HCT116 (cell line): ENCODE results near the gene ANKRD39. TPM values are rescaled to one million over a fixed set of nuclear protein-coding genes. Genes with fewer than 3 reads are reported as not detected.

Source experiments
- ATAC-seq: fragments of 200-7000 bp; cut with Tn5 transposase; 2 replicates; pipeline ENCODE4 v1.9.1; 2020; ENCODE audit warnings: mild to moderate bottlenecking, moderate library complexity
- BruUV-seq: library from RNA; stranded (reverse); fragments of 400-500 nt; replicated peaks from 2 replicates; lab custom pipeline; 2021; lab: Mats Ljungman, UMichigan
- CTCF ChIA-PET: fragments of 300-600 bp; sonication (Branson Sonifier 250); formaldehyde crosslinking; loops from one replicate; lab custom pipeline; 2021; ENCODE audit warnings: antibody characterized with exemption; lab: Charles Lee
- POLR2A ChIA-PET: fragments of 300-600, 350-600 bp; sonication (Branson Sonifier 250); formaldehyde crosslinking; loops from one replicate; lab custom pipeline; 2021; ENCODE audit warnings: antibody characterized with exemption; lab: Charles Lee
- RAD21 ChIA-PET, 2 experiments: fragments of 300-600 bp; sonication (Branson Sonifier 250); formaldehyde crosslinking; loops; one replicate each; lab custom pipeline; 2023; ENCODE audit warnings: low total read pairs in 2 of 2; ENCODE audit not compliant: uncharacterized antibody in 2 of 2, unreplicated experiment in 2 of 2, low non-redundant PET in 1 of 2; lab: Charles Lee
- DNase-seq: peaks from one replicate; pipeline ENCODE4 v3.0.0-alpha.2; 2010; ENCODE audit warnings: low read depth, low spot score
- H2AFZ ChIP-seq: fragments of 200-600 bp; shearing (Covaris generic), sonication (generic); 2 replicates; pipeline ENCODE4 v1.6.1; 2017; ENCODE audit warnings: low read depth, mixed run types, mixed read lengths, antibody characterized with exemption, low read length; ENCODE audit not compliant: poor library complexity, severe bottlenecking
- H3K27ac ChIP-seq: 2 replicates; pipeline ENCODE4 v1.5.1; 2012; ENCODE audit warnings: low read depth, low read length
- H3K27me3 ChIP-seq: fragments of 200-600 bp; sonication (generic); 2 replicates; pipeline ENCODE4 v1.6.1; 2016; ENCODE audit warnings: mixed run types, low read length, mixed read lengths; ENCODE audit not compliant: insufficient read depth
- H3K36me3 ChIP-seq, 2 experiments: fragments of 200-500 bp in 1 of 2; fragments of 200-600 bp in 1 of 2; sonication (Bioruptor generic) in 1 of 2; sonication (generic) in 1 of 2; 2 replicates each; pipeline versions ENCODE4 v1.5.1 to v1.6.1; 2014 to 2016; ENCODE audit warnings: low read length in 2 of 2, inconsistent platforms in 1 of 2, mixed read lengths in 1 of 2, mixed run types in 1 of 2; ENCODE audit not compliant: insufficient read depth in 2 of 2, control insufficient read depth in 1 of 2
- H3K4me1 ChIP-seq, 2 experiments: fragments of 200-600 bp in 1 of 2; sonication (generic) in 1 of 2; 2 replicates each; pipeline versions ENCODE4 v1.5.1 to v1.6.1; 2012 to 2017; ENCODE audit warnings: low read length in 2 of 2, inconsistent platforms in 1 of 2, mild to moderate bottlenecking in 1 of 2, mixed read lengths in 1 of 2, mixed run types in 1 of 2, moderate library complexity in 1 of 2; ENCODE audit not compliant: insufficient read depth in 2 of 2, control insufficient read depth in 1 of 2
- H3K4me2 ChIP-seq: fragments of 200-600 bp; sonication (generic); 2 replicates; pipeline ENCODE4 v1.6.1; 2017; ENCODE audit warnings: mixed run types, low read length, mixed read lengths
- H3K4me3 ChIP-seq, 2 experiments: fragments of 200-600 bp in 1 of 2; sonication (generic) in 1 of 2; replicated peaks in 1 of 2; 2 replicates each; pipeline ENCODE4 v1.5.1; 2011 to 2016; ENCODE audit warnings: low read length in 2 of 2, control low read depth in 1 of 2, low read depth in 1 of 2, mild to moderate bottlenecking in 1 of 2, mixed read lengths in 1 of 2, mixed run types in 1 of 2
- H3K79me2 ChIP-seq: fragments of 200-600 bp; sonication (generic); 2 replicates; pipeline ENCODE4 v1.6.1; 2017; ENCODE audit warnings: mild to moderate bottlenecking, mixed run types, low read length, moderate library complexity, mixed read lengths; ENCODE audit not compliant: insufficient read depth
- H3K9ac ChIP-seq: fragments of 200-600 bp; sonication (generic); 2 replicates; pipeline ENCODE4 v1.6.1; 2016; ENCODE audit warnings: low read length, mixed read lengths
- H3K9me2 ChIP-seq: fragments of 200-600 bp; sonication (generic), shearing (Covaris generic); 2 replicates; pipeline ENCODE4 v1.6.1; 2017; ENCODE audit warnings: mixed run types, mild to moderate bottlenecking, moderate library complexity; ENCODE audit not compliant: insufficient read depth
- H3K9me3 ChIP-seq, 2 experiments: fragments of 200-500 bp in 1 of 2; fragments of 200-600 bp in 1 of 2; sonication (Bioruptor generic) in 1 of 2; sonication (generic) in 1 of 2; 2 replicates each; pipeline ENCODE4 v1.6.1; 2014 to 2017; ENCODE audit warnings: low read length in 2 of 2, mixed read lengths in 2 of 2, inconsistent platforms in 1 of 2, low read depth in 1 of 2, mild to moderate bottlenecking in 1 of 2, mixed run types in 1 of 2, moderate library complexity in 1 of 2; ENCODE audit not compliant: control insufficient read depth in 1 of 2, insufficient read depth in 1 of 2
- H4K20me1 ChIP-seq: fragments of 200-600 bp; sonication (generic), shearing (Covaris generic); 2 replicates; pipeline ENCODE4 v1.6.1; 2017; ENCODE audit warnings: mixed run types, mild to moderate bottlenecking, moderate library complexity; ENCODE audit not compliant: insufficient read depth
- CBX3 ChIP-seq: IDR thresholded peaks from 2 replicates; pipeline ENCODE4 v1.6.1; 2012; ENCODE audit warnings: low read depth
- EZH2phosphoT487 ChIP-seq: fragments of 200-600 bp; IDR thresholded peaks from 2 replicates; pipeline ENCODE4 v1.6.1; 2018; ENCODE audit warnings: antibody characterized with exemption, borderline replicate concordance
- FOSL1 ChIP-seq: IDR thresholded peaks from 2 replicates; pipeline ENCODE4 v1.6.1; 2012; ENCODE audit warnings: low read depth
- MAX ChIP-seq: IDR thresholded peaks from 2 replicates; pipeline ENCODE4 v1.6.1; 2012
- POLR2AphosphoS5 ChIP-seq: IDR thresholded peaks from 2 replicates; pipeline ENCODE4 v1.6.1; 2011; ENCODE audit warnings: mild to moderate bottlenecking, low read depth, low read length, moderate library complexity
- REST ChIP-seq: IDR thresholded peaks from 2 replicates; pipeline ENCODE4 v1.6.1; 2012; ENCODE audit warnings: low read depth
- SP1 ChIP-seq: IDR thresholded peaks from 2 replicates; pipeline ENCODE4 v1.6.1; 2012; ENCODE audit warnings: low read depth
- SRF ChIP-seq: IDR thresholded peaks from 2 replicates; pipeline ENCODE4 v1.6.1; 2012; ENCODE audit warnings: low read depth
- YY1 ChIP-seq: IDR thresholded peaks from 2 replicates; pipeline ENCODE4 v1.6.1; 2011; ENCODE audit warnings: low read length, low read depth, moderate library complexity, mild to moderate bottlenecking; ENCODE audit not compliant: insufficient replicate concordance; ENCODE audit errors: extremely low read depth
- ZNF274 ChIP-seq: fragments of 200-500 bp; sonication (Bioruptor generic); IDR thresholded peaks from 2 replicates; pipeline ENCODE4 v1.6.1; 2014; ENCODE audit warnings: mild to moderate bottlenecking, low read depth, low read length, inconsistent platforms
- intact Hi-C: fragments of 100-400 bp; cut with micrococcal nuclease; formaldehyde crosslinking; loops from 2 replicates; pipeline ENCODE4 v1.10.0; 2022
- total RNA-seq: library from RNA; stranded (reverse); gene quantifications from one replicate; pipeline ENCODE4 v1.2.1, GENCODE V29; 2021; ENCODE audit not compliant: unreplicated experiment

Gene ANKRD39
- total RNA-seq, 1 experiment from 2014 or later = 24.2 TPM

DNA sequence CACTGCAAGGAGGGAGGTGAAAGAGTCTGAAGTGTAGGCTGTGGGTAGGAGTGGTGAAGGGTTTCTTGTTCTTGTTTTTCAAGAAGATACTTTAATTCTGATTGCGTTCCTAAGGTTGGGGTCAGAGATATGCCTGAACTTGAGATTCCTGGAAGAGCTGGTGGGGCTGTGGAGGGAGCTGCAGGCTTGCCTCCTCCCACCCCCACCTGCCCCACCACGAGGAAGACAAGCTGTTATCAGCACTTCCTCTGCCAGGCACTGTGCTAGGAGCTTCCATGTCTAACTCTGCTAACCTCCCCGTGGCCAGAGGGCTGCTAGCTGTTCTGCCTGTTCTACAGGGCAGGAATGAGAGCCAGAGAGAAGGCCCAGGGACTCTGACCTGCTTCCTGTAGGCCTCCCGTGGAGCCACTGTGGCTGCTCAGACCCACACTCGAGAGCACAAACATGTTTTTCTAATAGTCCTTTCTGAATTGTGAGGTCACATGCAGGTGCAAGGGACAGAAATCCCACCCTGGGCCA is 27.7 kb downstream of the ANKRD39 start (continued):
- TF ChIP-seq REST = no peak
- no peak for TF ChIP-seq EZH2phosphoT487
- no peak for TF ChIP-seq YY1
- no peak for TF ChIP-seq CBX3
- TF ChIP-seq MAX = no peak
- no peak for TF ChIP-seq ZNF274
- no peak for TF ChIP-seq SP1
- TF ChIP-seq POLR2AphosphoS5 = no peak
- no peak for TF ChIP-seq SRF
- TF ChIP-seq, all 23 proteins: peak for 0

DNA sequence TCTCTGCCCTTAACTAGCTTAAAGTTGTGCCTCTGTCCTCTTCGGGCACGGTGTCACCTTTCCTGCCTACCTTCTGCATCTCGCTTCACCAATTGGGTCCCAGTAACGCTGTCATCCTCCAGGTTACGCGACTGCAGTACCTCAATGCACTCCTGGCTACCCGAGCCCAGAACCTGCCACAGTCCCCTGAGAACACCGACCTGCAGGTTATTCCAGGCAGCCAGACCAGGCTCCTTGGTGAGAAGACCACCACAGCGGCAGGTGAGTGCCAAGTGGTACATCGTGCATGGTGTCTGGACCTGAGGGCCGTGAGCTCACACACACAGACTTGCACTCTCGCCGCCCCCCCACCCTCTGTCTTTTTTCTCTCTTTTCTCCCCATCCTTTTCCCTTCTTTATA is 28.9 kb downstream of the ANKRD39 start:
- Histone ChIP-seq H3K4me1 (peaks cover 0 to 12% of the 10 kb centered on the region in 2 experiments; a peak in 2 of 4 replicates), H2AFZ (no peak overlapping the region), H3K9ac (no peak overlapping the region), H3K79me2 (peaks cover 9% of the 10 kb centered on the region; the same call in 1 of the 2 replicates), H3K27me3 (no peaks in the 10 kb centered on the region), H3K4me2 (no peak overlapping the region), H4K20me1 (no peaks in the 10 kb centered on the region), H3K36me3 (peaks cover 34 to 35% of the 10 kb centered on the region in 2 experiments; a peak in 3 of 4 replicates), H3K4me3 (no peak overlapping the region), H3K9me2 (no peaks in the 10 kb centered on the region), H3K9me3 (no peaks in the 10 kb centered on the region), H3K27ac (no peak overlapping the region)
- ChIA-PET RAD21 (no interaction called here), CTCF (no interaction called here), POLR2A (interaction anchor here (0.7 kb wide), 1 partner anchor 69 kb away, joined by 3 read pairs; no protein-coding TSS in a partner anchor)
- no peak for TF ChIP-seq FOSL1
- intact Hi-C loops = no loop called here
- ATAC-seq (no peak), DNase-seq (no peak)
- no TSS peak for BruUV-seq
